Motor neuron (in vitro differentiated cells): ENCODE data around the gene IMP3. TPM values are rescaled to one million over a fixed set of nuclear protein-coding genes. Genes with fewer than 3 reads are reported as not detected.
A peak's percentile ranks its signal among the peaks of the same experiment; 100 is the strongest.

Source experiments
- ATAC-seq, 8 experiments: fragments of 200-7000 bp; cut with Tn5 transposase; replicated peaks in 6 of 8; 2 replicates each; pipeline ENCODE4 v1.8.0; 2021; ENCODE audit warnings: mild to moderate bottlenecking in 8 of 8, moderate library complexity in 8 of 8
- H3K27ac ChIP-seq, 2 donors: fragments of 250-450 bp; sonication (Bioruptor Pico); 2 replicates each; pipeline ENCODE4 v1.9.0; 2021; ENCODE audit warnings: antibody characterized with exemption in 2 of 2, mild to moderate bottlenecking in 2 of 2, moderate library complexity in 1 of 2
- H3K4me1 ChIP-seq, 2 donors: fragments of 250-450 bp; sonication (Bioruptor Pico); replicated peaks in 1 of 2; 2 replicates each; pipeline ENCODE4 v1.6.1; 2021; ENCODE audit warnings: antibody characterized with exemption in 2 of 2, mild to moderate bottlenecking in 2 of 2, moderate library complexity in 1 of 2
- H3K4me3 ChIP-seq, 5 donors: fragments of 250-450 bp; sonication (Bioruptor Pico); 2 replicates each; pipeline ENCODE4 v1.9.0; 2021; ENCODE audit warnings: antibody characterized with exemption in 5 of 5, mild to moderate bottlenecking in 5 of 5, moderate library complexity in 4 of 5
- WGBS, 10 experiments: fragments of 450-650 bp; shearing (Covaris generic); methylation state at CpG; one replicate each; pipeline ENCODE4 v1.0.0; 2022; 5-methylcytosine and 5-hydroxymethylcytosine counted together
- in situ Hi-C, 9 experiments: fragments of 400-800 bp; cut with MboI; loops; one replicate each; pipeline ENCODE4 v1.15.0; 2021; ENCODE audit warnings: low sequenced_read_pairs in 9 of 9, low pct_unique_long_range_greater_than_20kb in 2 of 9; ENCODE audit not compliant: unreplicated experiment in 9 of 9
- total RNA-seq, 8 experiments: library from RNA; unstranded; fragments of 300-600 nt; gene quantifications; 2 replicates each; pipeline versions ENCODE4 v1.2.3 to v1.2.4, GENCODE V29; 2022

IMP3 gene
- total RNA-seq, 8 experiments from 2014 or later, result 29.5 to 83.6 (median 42.7) TPM

GRCh38 chr15:75666823-75667501 lies 26.9 kb upstream of the IMP3 start:
- in situ Hi-C loops, result no loop called here
- Histone ChIP-seq H3K27ac (no peak overlapping the region), H3K4me1 (no peaks in the 10 kb centered on the region), H3K4me3 (no peak overlapping the region)
- WGBS, 10 experiments, result 26 to 87% (median 78%) methylated on average over 2 to 5 of the region's 15 CpGs; no CpG with 5 or more reads in 5 of the 10 experiments
- ATAC-seq, result peak; percentile 77 to 94 (median 85)

GRCh38 chr15:75663931-75664421 lies 24.0 kb upstream of the IMP3 start:
- ATAC-seq, result no peak
- no peaks in the 10 kb centered on the region for H3K4me1 ChIP-seq
- 33 to 100% (median 83%) methylated on average over 1 to 2 of the region's 11 CpGs; no CpG with 5 or more reads in 7 of the 10 experiments for WGBS, 10 experiments
- no peak overlapping the region for H3K4me3 ChIP-seq
- H3K27ac ChIP-seq, result no peak overlapping the region
- in situ Hi-C loops, result no loop called here

GRCh38 chr15:75662823-75663519 lies 22.9 kb upstream of the IMP3 start:
- H3K4me1 ChIP-seq, result no peaks in the 10 kb centered on the region
- in situ Hi-C loops, result no loop called here
- no peak for ATAC-seq
- H3K27ac ChIP-seq, result no peak overlapping the region
- no peak overlapping the region for H3K4me3 ChIP-seq
- 73 to 89% methylated on average over 2 to 5 of the region's 9 CpGs; no CpG with 5 or more reads in 8 of the 10 experiments for WGBS, 10 experiments

- H3K27ac ChIP-seq, result no peak overlapping the region
Measured at GRCh38 chr15:75661756-75662140, 21.7 kb upstream of the IMP3 start.

GRCh38 chr15:75661100-75661755 lies 21.2 kb upstream of the IMP3 start:
- Histone ChIP-seq H3K4me1 (no peaks in the 10 kb centered on the region), H3K4me3 (no peak overlapping the region), H3K27ac (no peak overlapping the region)
- in situ Hi-C loops, result no loop called here
- ATAC-seq, result peak; percentile 40 to 96 (median 64)
- 6 to 93% (median 81%) methylated on average over 1 to 10 of the region's 14 CpGs; no CpG with 5 or more reads in 4 of the 10 experiments for WGBS, 10 experiments

More at GRCh38 chr15:75661756-75662140, 21.7 kb upstream of the IMP3 start:
- 8 to 100% (median 80%) methylated on average over 1 to 2 of the region's 3 CpGs; no CpG with 5 or more reads in 3 of the 10 experiments for WGBS, 10 experiments
- no peaks in the 10 kb centered on the region for H3K4me1 ChIP-seq
- ATAC-seq, result no peak
- in situ Hi-C loops, result no loop called here
- no peak overlapping the region for H3K4me3 ChIP-seq

GRCh38 chr15:75659928-75660645 lies 20.1 kb upstream of the IMP3 start:
- ATAC-seq, result peak; percentile 6 to 78 (median 60)
- in situ Hi-C loops, result no loop called here
- H3K4me3 ChIP-seq, result no peak overlapping the region
- peak overlapping the region in 1 of 2 donors; percentile 26 for H3K27ac ChIP-seq
- no peaks in the 10 kb centered on the region for H3K4me1 ChIP-seq
- whole genome bisulfite sequencing, 10 experiments, result 27 to 100% (median 73%) methylated on average over 1 to 3 of the region's 17 CpGs; no CpG with 5 or more reads in 4 of the 10 experiments

- WGBS, 10 experiments, result 100% methylated on average over 1 of the region's 9 CpGs; no CpG with 5 or more reads in 8 of the 10 experiments
- Histone ChIP-seq H3K4me1 (no peaks in the 10 kb centered on the region), H3K27ac (no peak overlapping the region), H3K4me3 (no peak overlapping the region)
- in situ Hi-C loops, result no loop called here
- ATAC-seq, result no peak
Measured at GRCh38 chr15:75659141-75659771, 19.2 kb upstream of the IMP3 start.

- peaks cover 10 to 14% of the 10 kb centered on the region in 2 donors for H3K4me1 ChIP-seq
- in situ Hi-C loops, result no loop called here
- WGBS, 10 experiments, result 94 to 100% (median 98%) methylated on average over 3 to 11 of the region's 22 CpGs; no CpG with 5 or more reads in 5 of the 10 experiments
Measured at GRCh38 chr15:75656813-75657212, 16.8 kb upstream of the IMP3 start.

GRCh38 chr15:75656331-75656730 lies 16.3 kb upstream of the IMP3 start:
- Histone ChIP-seq H3K4me1 (peaks cover 11 to 19% of the 10 kb centered on the region in 2 donors), H3K4me3 (no peak overlapping the region), H3K27ac (no peak overlapping the region)
- in situ Hi-C loops, result no loop called here
- WGBS, 10 experiments, result 85 to 100% (median 90%) methylated on average over 1 to 5 of the region's 5 CpGs; no CpG with 5 or more reads in 6 of the 10 experiments
- ATAC-seq, result no peak

More at GRCh38 chr15:75656813-75657212, 16.8 kb upstream of the IMP3 start:
- no peak overlapping the region for H3K4me3 ChIP-seq
- no peak overlapping the region for H3K27ac ChIP-seq
- no peak for ATAC-seq

GRCh38 chr15:75655931-75656330 lies 15.9 kb upstream of the IMP3 start:
- Histone ChIP-seq H3K4me1 (peaks cover 11 to 23% of the 10 kb centered on the region in 2 donors), H3K27ac (no peak overlapping the region), H3K4me3 (no peak overlapping the region)
- no peak for ATAC-seq
- in situ Hi-C loops, result no loop called here
- 36 to 88% (median 67%) methylated on average over 2 to 4 of the region's 4 CpGs; no CpG with 5 or more reads in 7 of the 10 experiments for WGBS, 10 experiments

- 80 to 100% (median 80%) methylated on average over 1 of the region's 4 CpGs; no CpG with 5 or more reads in 7 of the 10 experiments for WGBS, 10 experiments
- no peak overlapping the region for H3K27ac ChIP-seq
- peaks cover 11 to 26% of the 10 kb centered on the region in 2 donors for H3K4me1 ChIP-seq
- in situ Hi-C loops, result no loop called here
- peak in 2 of 8 experiments; percentile 16 to 37 for ATAC-seq
- no peak overlapping the region for H3K4me3 ChIP-seq
Measured at GRCh38 chr15:75654201-75654907, 14.3 kb upstream of the IMP3 start.
